Liver (tissue), 9 donors: ENCODE measurements around the gene PDXK. TPM values are rescaled to one million over a fixed set of nuclear protein-coding genes. Genes with fewer than 3 reads are reported as not detected.

ENCODE experiments used
- DNase-seq: peaks from one replicate; pipeline ENCODE4 v3.0.0-alpha.2; 2017; ENCODE audit warnings: low spot score
- H3K27ac ChIP-seq, 2 donors: one replicate each; pipeline ENCODE4 v1.7.0; 2013; ENCODE audit warnings: inconsistent platforms in 2 of 2, low read length in 2 of 2, control low read depth in 1 of 2, low read depth in 1 of 2, mild to moderate bottlenecking in 1 of 2
- H3K27me3 ChIP-seq, 4 donors: one replicate each; pipeline versions ENCODE4 v1.6.1 to v1.7.0; 2013; ENCODE audit warnings: low read length in 3 of 4, inconsistent platforms in 1 of 4, mild to moderate bottlenecking in 1 of 4, moderate library complexity in 1 of 4; ENCODE audit not compliant: control insufficient read depth in 4 of 4, insufficient read depth in 4 of 4
- H3K36me3 ChIP-seq, 4 donors: one replicate each; pipeline versions ENCODE4 v1.6.1 to v1.7.0; 2013; ENCODE audit warnings: low read length in 3 of 4, mild to moderate bottlenecking in 3 of 4, low read depth in 1 of 4, moderate library complexity in 1 of 4; ENCODE audit not compliant: control insufficient read depth in 4 of 4, insufficient read depth in 3 of 4
- H3K4me1 ChIP-seq, 4 donors: one replicate each; pipeline versions ENCODE4 v1.6.1 to v1.7.0; 2013; ENCODE audit warnings: low read length in 3 of 4, mild to moderate bottlenecking in 3 of 4, moderate library complexity in 1 of 4; ENCODE audit not compliant: control insufficient read depth in 4 of 4, insufficient read depth in 4 of 4
- H3K4me3 ChIP-seq, 3 donors: one replicate each; pipeline versions ENCODE4 v1.6.1 to v1.7.0; 2013; ENCODE audit warnings: low read length in 3 of 3, control low read depth in 1 of 3, low read depth in 1 of 3, mild to moderate bottlenecking in 1 of 3
- H3K9ac ChIP-seq, 2 donors: one replicate each; pipeline ENCODE4 v1.7.0; 2013; ENCODE audit warnings: low read length in 2 of 2, mild to moderate bottlenecking in 2 of 2, moderate library complexity in 2 of 2, control low read depth in 1 of 2, low read depth in 1 of 2
- H3K9me3 ChIP-seq, 4 donors: one replicate each; pipeline versions ENCODE4 v1.6.1 to v1.7.0; 2013; ENCODE audit warnings: low read length in 3 of 4; ENCODE audit not compliant: control insufficient read depth in 4 of 4
- ATF3 ChIP-seq: IDR thresholded peaks from 2 replicates; pipeline ENCODE4 v1.6.1; 2016; ENCODE audit warnings: antibody characterized with exemption
- EGR1 ChIP-seq, 2 donors: IDR thresholded peaks; 2 replicates each; pipeline ENCODE4 v1.6.1; 2016 to 2018; ENCODE audit warnings: antibody characterized with exemption in 2 of 2, low read depth in 2 of 2
- FOXA1 ChIP-seq: IDR thresholded peaks from 2 replicates; pipeline ENCODE4 v1.6.1; 2016; ENCODE audit warnings: antibody characterized with exemption
- FOXA2 ChIP-seq: IDR thresholded peaks from 2 replicates; pipeline ENCODE4 v1.6.1; 2016; ENCODE audit warnings: antibody characterized with exemption
- GABPA ChIP-seq, 2 donors: IDR thresholded peaks in 1 of 2; conservative IDR thresholded peaks in 1 of 2; 2 replicates each; pipeline ENCODE4 v1.6.1; 2016; ENCODE audit warnings: antibody characterized with exemption in 2 of 2, mild to moderate bottlenecking in 1 of 2, moderate library complexity in 1 of 2
- HNF4A ChIP-seq, 2 donors: conservative IDR thresholded peaks; 2 replicates each; pipeline ENCODE4 v1.6.1; 2016; ENCODE audit warnings: antibody characterized with exemption in 2 of 2, mild to moderate bottlenecking in 2 of 2
- HNF4G ChIP-seq: IDR thresholded peaks from 2 replicates; pipeline ENCODE4 v1.6.1; 2016; ENCODE audit warnings: antibody characterized with exemption
- JUND ChIP-seq, 2 donors: IDR thresholded peaks; 2 replicates each; pipeline ENCODE4 v1.6.1; 2016; ENCODE audit warnings: antibody characterized with exemption in 2 of 2
- MAX ChIP-seq: IDR thresholded peaks from 2 replicates; pipeline ENCODE4 v1.6.1; 2016; ENCODE audit warnings: antibody characterized with exemption
- NR2F2 ChIP-seq: IDR thresholded peaks from 2 replicates; pipeline ENCODE4 v1.6.1; 2016; ENCODE audit warnings: antibody characterized with exemption
- RAD21 ChIP-seq, 2 donors: IDR thresholded peaks; 2 replicates each; pipeline ENCODE4 v1.6.1; 2016; ENCODE audit warnings: antibody characterized with exemption in 2 of 2, mild to moderate bottlenecking in 2 of 2
- REST ChIP-seq: IDR thresholded peaks from 2 replicates; pipeline ENCODE4 v1.6.1; 2016; ENCODE audit warnings: antibody characterized with exemption, mild to moderate bottlenecking
- RXRA ChIP-seq, 2 donors: IDR thresholded peaks; 2 replicates each; pipeline ENCODE4 v1.6.1; 2017 to 2018; ENCODE audit warnings: antibody characterized with exemption in 2 of 2, mild to moderate bottlenecking in 1 of 2
- SP1 ChIP-seq: IDR thresholded peaks from 2 replicates; pipeline ENCODE4 v1.6.1; 2018; ENCODE audit warnings: antibody characterized with exemption, mild to moderate bottlenecking
- TAF1 ChIP-seq: conservative IDR thresholded peaks from 2 replicates; pipeline ENCODE4 v1.6.1; 2016; ENCODE audit warnings: antibody characterized with exemption, mild to moderate bottlenecking
- YY1 ChIP-seq: IDR thresholded peaks from 2 replicates; pipeline ENCODE4 v1.6.1; 2016; ENCODE audit warnings: antibody characterized with exemption, mild to moderate bottlenecking
- ZBTB33 ChIP-seq: IDR thresholded peaks from 2 replicates; pipeline ENCODE4 v1.6.1; 2016; ENCODE audit warnings: antibody characterized with exemption
- WGBS: extraction: QIAGEN DNeasy Blood & Tissue Kit; methylation state at CpG from one replicate; pipeline ENCODE4 v1.1.7; 2013; 5-methylcytosine and 5-hydroxymethylcytosine counted together
- polyA plus RNA-seq, 2 donors: library from polyadenylated mRNA; stranded (reverse) in 1 of 2; unstranded in 1 of 2; fragments of 200-250 nt in 1 of 2; fragments of >200 nt in 1 of 2; fragmentation: Nextera tagmentation in 1 of 2; extraction: Ambion mirVana in 1 of 2; gene quantifications; one replicate each; pipeline versions ENCODE4 v1.2.1 to v1.2.3, GENCODE V29; 2013 to 2015
- total RNA-seq, 2 donors: library from RNA; depleted of rRNA; stranded (reverse); fragments of >200 nt; gene quantifications; one replicate each; pipeline ENCODE4 v1.2.3, GENCODE V29; 2014
- TF ChIP-seq, protein P1 (sequence below): fragments of 150-350 bp; IDR thresholded peaks from 2 replicates; pipeline ENCODE4 v1.5.1; 2017; ENCODE audit warnings: improper control_type of control experiment, low read depth, low read length; ENCODE audit not compliant: missing input control
- donor health status: healthy.
- donor health status: healthy.
- donor health status: healthy.
- donor health status: healthy.
- donor health status: healthy.

Gene PDXK
- total and polyA plus RNA-seq, 4 donors = 20.5 to 104 (median 34.9) TPM

- TF ChIP-seq RXRA (IDR thresholded peaks at IDR 0.05) = peak; percentile 78 to 81
- TF ChIP-seq YY1 = no peak
- Histone ChIP-seq H3K4me1 (peaks cover 26 to 64% (median 48%) of the 10 kb centered on the region in 4 donors), H3K4me3 (peak overlapping the region in 1 of 3 donors; percentile 42), H3K9ac (peak overlapping the region; percentile 57 to 81), H3K27me3 (no peaks in the 10 kb centered on the region), H3K36me3 (peaks cover 0 to 4% (median 0%) of the 10 kb centered on the region in 4 donors), H3K27ac (peak overlapping the region; percentile 99), H3K9me3 (no peaks in the 10 kb centered on the region)
- no peak for DNase-seq
- 17% methylated on average over 7 of the region's 7 CpGs for WGBS
Observed at GRCh38 chr21:43728154-43728466, 9.2 kb downstream of the PDXK start.

DNA sequence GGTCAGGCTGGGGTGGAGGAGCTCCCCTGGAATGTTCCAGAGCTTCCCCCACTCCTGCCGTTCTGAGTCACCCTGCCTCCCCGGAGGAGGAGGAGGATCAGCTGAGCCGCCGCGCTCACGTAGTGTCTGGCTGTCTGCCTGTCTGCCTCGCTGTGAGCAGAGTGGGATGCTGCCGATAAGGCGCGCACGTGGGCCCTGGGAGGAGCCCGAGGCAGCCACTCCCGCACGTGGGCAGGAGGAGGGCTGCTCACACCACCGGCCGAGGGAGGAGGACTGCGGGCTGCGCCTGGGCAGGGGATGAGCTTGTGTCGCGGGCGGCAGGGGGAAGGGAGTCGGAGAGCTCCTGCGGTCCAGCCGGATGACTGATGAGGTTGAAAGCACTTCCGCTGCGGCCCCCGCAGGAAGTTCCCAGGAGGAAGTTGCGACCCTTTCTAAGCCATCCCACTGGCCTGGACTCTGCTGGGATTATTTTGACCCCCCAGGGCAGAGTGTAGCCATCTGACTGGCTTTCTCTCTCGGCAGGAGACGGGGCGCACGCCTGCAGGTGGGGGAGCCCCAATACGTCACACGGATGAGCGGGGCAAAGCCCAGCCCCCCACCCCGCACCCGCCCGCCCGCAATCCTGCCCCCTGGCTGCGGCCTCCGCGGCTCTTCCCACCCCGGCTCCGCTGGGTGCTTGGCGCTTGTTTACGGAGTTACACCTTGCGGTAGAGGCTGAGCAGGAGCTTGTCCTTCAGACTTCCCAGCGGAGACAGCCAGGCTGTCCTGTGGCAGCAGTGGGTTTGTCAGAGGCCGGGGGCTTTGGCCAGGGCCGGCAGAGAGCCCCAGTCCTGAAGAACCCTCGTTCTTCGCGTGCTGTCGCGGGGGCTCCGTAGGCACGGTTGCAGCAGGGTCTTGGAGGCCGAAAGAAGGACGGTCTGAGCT is 9.8 kb downstream of the PDXK start:
- WGBS = 21% methylated on average over 59 of the region's 59 CpGs

More for the DNA sequence above, 9.8 kb downstream of the PDXK start:
- TF ChIP-seq MAX (peak; percentile 72), FOXA2 (no peak), FOXA1 (no peak), HNF4G (no peak), RAD21 (IDR thresholded peaks at IDR 0.05) (peak; percentile 15 to 25), JUND (IDR thresholded peaks at IDR 0.05) (peak; percentile 85 to 96), NR2F2 (no peak), RXRA (IDR thresholded peaks at IDR 0.05) (peak in 1 of 2 donors; percentile 77), TAF1 (peak; percentile 49), HNF4A (conservative IDR thresholded peaks at IDR 0.05) (peak; percentile 13 to 59), SP1 (peak; percentile 73), REST (peak; percentile 90), YY1 (peak; percentile 67), ATF3 (peak; percentile 61), ZBTB33 (no peak), EGR1 (IDR thresholded peaks at IDR 0.05; ENCODE audit: low read depth in 2 of 2) (peak in 1 of 2 donors; percentile 78), GABPA (IDR thresholded peaks at IDR 0.05 in 1 of 2, conservative IDR thresholded peaks at IDR 0.05 in 1 of 2) (peak; percentile 70 to 84)
- TF ChIP-seq, protein P1, sequence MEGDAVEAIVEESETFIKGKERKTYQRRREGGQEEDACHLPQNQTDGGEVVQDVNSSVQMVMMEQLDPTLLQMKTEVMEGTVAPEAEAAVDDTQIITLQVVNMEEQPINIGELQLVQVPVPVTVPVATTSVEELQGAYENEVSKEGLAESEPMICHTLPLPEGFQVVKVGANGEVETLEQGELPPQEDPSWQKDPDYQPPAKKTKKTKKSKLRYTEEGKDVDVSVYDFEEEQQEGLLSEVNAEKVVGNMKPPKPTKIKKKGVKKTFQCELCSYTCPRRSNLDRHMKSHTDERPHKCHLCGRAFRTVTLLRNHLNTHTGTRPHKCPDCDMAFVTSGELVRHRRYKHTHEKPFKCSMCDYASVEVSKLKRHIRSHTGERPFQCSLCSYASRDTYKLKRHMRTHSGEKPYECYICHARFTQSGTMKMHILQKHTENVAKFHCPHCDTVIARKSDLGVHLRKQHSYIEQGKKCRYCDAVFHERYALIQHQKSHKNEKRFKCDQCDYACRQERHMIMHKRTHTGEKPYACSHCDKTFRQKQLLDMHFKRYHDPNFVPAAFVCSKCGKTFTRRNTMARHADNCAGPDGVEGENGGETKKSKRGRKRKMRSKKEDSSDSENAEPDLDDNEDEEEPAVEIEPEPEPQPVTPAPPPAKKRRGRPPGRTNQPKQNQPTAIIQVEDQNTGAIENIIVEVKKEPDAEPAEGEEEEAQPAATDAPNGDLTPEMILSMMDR = no peak
- Histone ChIP-seq H3K4me1 (peaks cover 32 to 70% (median 54%) of the 10 kb centered on the region in 4 donors), H3K27me3 (no peaks in the 10 kb centered on the region), H3K27ac (peak overlapping the region; percentile 99), H3K36me3 (peaks cover 0 to under 1% (median 0%) of the 10 kb centered on the region in 4 donors), H3K9me3 (no peaks in the 10 kb centered on the region), H3K9ac (peak overlapping the region; percentile 73 to 81), H3K4me3 (peak overlapping the region in 2 of 3 donors; percentile 17 to 42)
- peak; percentile 87 for DNase-seq
